SK-N-MC (cell line): ENCODE data around the gene SCAANT1.

Experiments
- DNase-seq: peaks from one replicate; pipeline ENCODE4 v3.0.0-alpha.2; 2011; ENCODE audit warnings: low read depth, low spot score
- H3K27ac ChIP-seq: fragments of 200-600 bp; sonication (generic); 2 replicates; pipeline ENCODE4 v1.5.1; 2016; ENCODE audit warnings: mixed run types
- H3K36me3 ChIP-seq: fragments of 200-600 bp; sonication (generic); 2 replicates; pipeline ENCODE4 v1.6.1; 2017; ENCODE audit warnings: antibody characterized with exemption, low read length, mixed read lengths; ENCODE audit not compliant: insufficient read depth
- H3K4me3 ChIP-seq: fragments of 200-600 bp; sonication (generic); 2 replicates; pipeline ENCODE4 v1.5.1; 2016
- H3K9ac ChIP-seq: fragments of 200-600 bp; sonication (generic); 2 replicates; pipeline ENCODE4 v1.8.0; 2017; ENCODE audit warnings: mixed run types, mixed read lengths; ENCODE audit not compliant: insufficient read length
- H3K9me3 ChIP-seq: fragments of 200-600 bp; sonication (generic); 2 replicates; pipeline ENCODE4 v1.6.1; 2017; ENCODE audit warnings: low read depth, mild to moderate bottlenecking, antibody characterized with exemption, low read length, moderate library complexity, mixed read lengths
- EZH2 ChIP-seq: fragments of 200-600 bp; sonication (generic); IDR thresholded peaks from one replicate; pipeline ENCODE4 v1.6.1; 2017; ENCODE audit warnings: antibody characterized with exemption
- FOXP2 ChIP-seq: optimal IDR thresholded peaks from 2 replicates; pipeline ENCODE3; 2011; ENCODE audit warnings: mild to moderate bottlenecking, moderate library complexity; ENCODE audit not compliant: insufficient read depth; ENCODE audit errors: extremely low read length, control extremely low read depth
- POLR2AphosphoS5 ChIP-seq: IDR thresholded peaks from 2 replicates; pipeline ENCODE4 v1.6.1; 2012; ENCODE audit warnings: mild to moderate bottlenecking, low read depth, low read length, borderline replicate concordance

SCAANT1 gene

GRCh38 chr3:63864008-63864964 is 47.9 kb downstream of the SCAANT1 start:
- no peaks in the 10 kb centered on the region for H3K9me3 ChIP-seq
- TF ChIP-seq POLR2AphosphoS5 (no peak), EZH2 (no peak), FOXP2 (no peak)
- H3K27ac ChIP-seq: no peak overlapping the region
- peak overlapping the region; percentile 73 for H3K9ac ChIP-seq
- DNase-seq: no peak
- no peaks in the 10 kb centered on the region for H3K36me3 ChIP-seq
- H3K4me3 ChIP-seq: peak overlapping the region; percentile 78

- Histone ChIP-seq H3K27ac (peak within 1 kb of the TSS; percentile 42; the same call in 1 of the 2 replicates), H3K36me3 (no peaks in the 10 kb centered on the region), H3K9ac (peak within 1 kb of the TSS; percentile 86), H3K9me3 (no peaks in the 10 kb centered on the region), H3K4me3 (peak within 1 kb of the TSS; percentile 81)
- TF ChIP-seq POLR2AphosphoS5 (no peak), FOXP2 (no peak), EZH2 (no peak)
- no peak for DNase-seq
Measured at GRCh38 chr3:63863150-63864007, 48.8 kb downstream of the SCAANT1 start, which contains the start of the genes ATXN7 and THOC7. Gene ATXN7 (plus strand): TSS chr3:63863867. CDS start chr3:63912599, 48,732 bp downstream. Gene THOC7 (minus strand): TSS chr3:63863805. CDS start chr3:63863790, 15 bp downstream.

DNA sequence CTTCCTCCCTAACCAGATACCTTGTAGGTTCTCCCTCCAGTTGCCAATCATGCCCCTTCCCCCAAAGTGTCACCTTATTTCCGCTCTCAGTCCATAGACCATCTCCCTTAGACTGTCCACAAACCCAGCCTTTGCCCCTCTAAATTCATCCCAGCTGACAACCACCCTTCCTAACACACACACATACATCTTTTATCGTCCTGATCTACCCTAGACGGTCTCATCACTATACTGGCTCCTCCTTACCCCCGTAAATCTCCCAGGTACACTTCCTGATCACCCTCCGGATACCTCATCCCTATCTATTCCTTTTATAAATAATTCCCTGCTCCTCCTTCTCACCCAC is 49.4 kb downstream of the SCAANT1 start:
- TF ChIP-seq FOXP2: no peak
- TF ChIP-seq POLR2AphosphoS5: no peak
- TF ChIP-seq EZH2: no peak
- Histone ChIP-seq H3K9me3 (no peaks in the 10 kb centered on the region), H3K27ac (no peak overlapping the region), H3K4me3 (peak overlapping the region; percentile 81), H3K36me3 (no peaks in the 10 kb centered on the region), H3K9ac (peak overlapping the region; percentile 86)
- no peak for DNase-seq
